M059J (cell line): ENCODE measurements around the gene KDM4C. TPM values are rescaled to one million over a fixed set of nuclear protein-coding genes. Genes with fewer than 3 reads are reported as not detected.
"Not testable (repeated sequence)": the region's sequence is repeated elsewhere in the genome, so short reads cannot be mapped to it uniquely, and the experiment has no call there.

Experiments used
- DNase-seq: peaks from one replicate; pipeline ENCODE4 v3.0.0-alpha.2; 2012; ENCODE audit warnings: low read depth
- total RNA-seq: library from RNA; depleted of rRNA; stranded (reverse); fragments of >200 nt; shearing (Covaris generic); gene quantifications from 2 replicates; pipeline ENCODE4 v1.2.3, GENCODE V29; 2014

KDM4C gene
- total RNA-seq, 1 experiment from 2014 or later, result 17.7 TPM

DNA sequence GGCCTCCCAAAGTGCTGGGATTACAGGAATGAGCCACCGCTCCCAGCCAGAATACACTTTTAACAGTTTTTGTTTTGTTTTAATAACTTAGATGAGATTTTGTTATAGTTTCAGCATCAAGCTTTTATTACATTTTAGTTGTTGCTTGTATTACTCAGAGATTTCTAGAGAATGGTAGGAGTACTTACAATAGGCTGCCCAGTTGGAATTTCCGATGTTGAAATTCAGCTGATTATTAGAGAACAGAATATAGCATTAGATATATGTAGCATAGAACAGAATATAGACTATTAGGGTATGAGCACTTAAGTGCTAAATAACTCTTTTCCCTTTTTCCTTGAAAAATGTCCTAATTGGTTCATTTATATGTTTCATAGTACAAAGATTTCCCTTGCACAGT is 6.2 kb downstream of the KDM4C start:
- no peak for DNase-seq

DNA sequence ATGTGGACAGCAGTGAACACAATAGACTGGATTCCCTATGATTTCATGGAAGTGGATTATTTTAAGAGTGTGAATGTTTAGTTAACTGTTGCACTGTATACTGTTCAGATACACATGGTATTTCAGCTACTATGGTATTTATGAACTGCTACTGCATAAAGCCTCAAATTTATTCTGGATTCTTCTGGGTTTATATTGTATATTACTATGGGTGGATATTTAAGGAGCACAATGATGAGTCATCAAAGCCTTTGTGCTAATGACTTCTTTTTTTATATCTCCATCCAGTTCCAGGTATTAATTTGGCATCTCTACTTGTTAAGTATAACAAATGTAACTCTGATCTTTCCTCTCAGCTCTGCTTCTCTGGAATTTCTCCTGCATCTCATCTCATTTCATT is 6.8 kb downstream of the KDM4C start:
- peak; percentile 28 for DNase-seq

DNA sequence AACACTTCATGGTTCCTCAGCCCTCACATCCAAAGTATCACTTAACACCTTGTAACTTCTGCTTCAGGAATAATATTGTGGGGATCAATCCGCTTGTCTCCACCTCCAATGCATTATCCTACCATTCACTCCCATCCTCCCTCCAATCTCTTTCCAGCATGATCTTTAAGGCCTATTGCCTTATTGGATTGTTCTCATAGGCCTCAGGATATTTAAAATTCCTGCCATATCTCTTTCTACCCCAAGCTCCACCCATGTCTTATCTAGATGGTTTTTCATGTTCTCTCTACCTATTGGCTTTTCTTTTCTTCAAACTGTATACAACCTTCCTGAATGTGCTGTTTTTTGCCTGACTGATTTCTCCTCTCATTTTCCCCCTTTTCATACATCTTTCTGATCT is 7.2 kb downstream of the KDM4C start:
- DNase-seq, result no peak

DNA sequence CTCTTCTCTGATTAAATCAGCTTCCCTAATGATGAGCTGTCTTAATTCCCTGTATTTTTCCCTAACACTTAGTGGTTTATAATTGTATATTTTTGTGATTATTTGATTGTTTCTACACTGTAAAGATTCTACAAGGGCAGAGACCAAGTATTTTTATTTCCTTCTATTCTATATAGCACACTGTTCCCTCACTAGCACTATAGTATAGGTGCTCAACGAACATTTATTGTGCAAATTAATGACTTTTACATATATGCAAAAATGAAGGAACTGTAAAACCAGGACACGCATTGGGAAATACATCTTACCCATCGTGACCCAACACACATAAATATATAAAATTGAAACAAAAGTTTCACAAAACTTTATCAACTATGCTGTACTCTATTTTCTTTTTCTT is 7.6 kb downstream of the KDM4C start:
- DNase-seq, result no peak

DNA sequence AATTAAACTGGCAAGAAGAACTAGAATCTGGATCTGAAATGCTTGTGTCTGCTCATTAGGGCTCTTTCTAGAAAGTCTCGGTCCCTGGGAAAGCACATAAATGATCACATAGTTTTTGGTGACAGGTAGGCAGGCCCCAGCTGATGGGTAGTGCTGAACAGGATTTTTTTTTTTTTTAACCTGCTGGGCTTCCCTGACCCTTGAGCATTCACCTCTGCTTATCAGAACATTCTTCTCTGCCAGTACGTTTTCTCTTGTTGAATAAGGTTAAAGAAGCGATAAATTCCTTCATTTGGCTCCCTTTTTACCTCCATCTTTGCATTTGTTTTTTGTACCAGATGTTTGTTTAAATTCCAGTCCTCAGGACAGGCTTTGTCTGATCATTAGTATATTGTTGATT is 8.8 kb downstream of the KDM4C start:
- no peak for DNase-seq

DNA sequence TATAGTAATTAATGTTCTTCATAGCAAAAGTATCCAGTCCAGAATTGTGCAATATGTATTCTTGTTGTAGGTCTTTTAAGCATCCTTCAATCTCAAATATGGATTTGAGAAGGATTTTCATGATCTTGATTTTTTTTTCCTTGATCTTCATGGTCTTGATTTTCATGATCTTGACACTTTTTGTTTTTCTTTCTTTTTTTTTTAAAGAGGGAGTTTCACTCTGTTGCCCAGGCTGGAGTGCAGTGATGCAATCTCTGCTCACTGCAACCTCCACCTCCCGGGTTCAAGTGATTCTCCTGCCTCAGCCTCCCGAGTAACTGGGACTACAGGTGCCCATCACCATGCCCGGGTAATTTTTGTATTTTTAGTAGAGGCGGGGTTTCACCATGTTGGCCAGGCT is 10.8 kb downstream of the KDM4C start:
- not testable (repeated sequence) for DNase-seq

DNA sequence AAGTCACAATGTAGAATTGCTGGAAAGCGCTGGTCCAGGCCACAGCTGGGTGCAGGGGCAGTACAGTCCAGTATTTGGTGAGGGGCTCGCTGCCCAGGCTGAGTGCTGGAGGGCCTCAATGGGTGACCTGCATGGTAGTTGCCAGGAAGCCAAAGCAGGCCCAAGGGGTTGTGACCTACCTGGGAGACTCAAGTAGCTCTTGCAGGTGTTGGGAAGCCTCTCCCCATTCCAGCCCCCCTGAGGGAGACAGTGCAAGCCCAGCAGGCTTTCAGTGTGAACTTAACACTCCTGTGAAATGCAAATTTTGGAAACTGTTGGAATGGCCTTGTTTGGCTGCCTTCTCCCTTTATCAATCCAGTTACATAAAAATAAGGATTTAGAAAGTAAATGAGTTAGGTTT is 13.9 kb downstream of the KDM4C start:
- DNase-seq, result no peak

DNA sequence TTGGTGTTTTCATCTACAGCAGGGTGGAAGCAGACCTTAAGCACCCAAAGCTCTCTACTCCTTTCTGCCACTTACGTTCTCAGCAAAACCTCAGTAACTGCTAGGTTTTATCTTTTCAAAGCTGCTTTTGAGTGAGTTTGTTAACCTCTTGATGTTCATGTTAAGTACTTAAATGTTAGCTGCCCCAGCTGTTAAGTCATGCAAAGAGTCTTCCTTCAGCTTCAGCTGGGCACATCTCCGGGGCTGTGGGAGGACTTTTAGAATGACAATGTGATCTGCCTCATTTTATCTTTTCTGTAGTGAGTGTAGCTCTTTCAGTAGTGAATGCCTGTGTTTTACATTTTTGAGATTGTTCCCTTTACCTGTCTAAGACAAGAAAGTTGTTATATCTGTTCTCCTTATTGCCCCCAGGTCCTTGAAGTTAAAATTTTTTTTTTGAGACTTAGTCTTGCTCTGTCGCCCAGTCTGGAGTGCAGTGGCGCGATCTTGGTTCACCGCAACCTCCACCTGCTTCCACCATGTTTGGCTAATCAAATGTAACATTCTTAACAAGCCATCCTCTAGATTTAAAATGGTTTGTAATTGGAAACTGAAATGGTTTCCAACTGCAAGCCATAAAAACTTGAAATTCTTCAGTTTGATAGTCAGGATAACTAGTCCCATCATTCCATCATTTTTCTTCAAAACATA is 19.6 kb downstream of the KDM4C start:
- no peak for DNase-seq

DNA sequence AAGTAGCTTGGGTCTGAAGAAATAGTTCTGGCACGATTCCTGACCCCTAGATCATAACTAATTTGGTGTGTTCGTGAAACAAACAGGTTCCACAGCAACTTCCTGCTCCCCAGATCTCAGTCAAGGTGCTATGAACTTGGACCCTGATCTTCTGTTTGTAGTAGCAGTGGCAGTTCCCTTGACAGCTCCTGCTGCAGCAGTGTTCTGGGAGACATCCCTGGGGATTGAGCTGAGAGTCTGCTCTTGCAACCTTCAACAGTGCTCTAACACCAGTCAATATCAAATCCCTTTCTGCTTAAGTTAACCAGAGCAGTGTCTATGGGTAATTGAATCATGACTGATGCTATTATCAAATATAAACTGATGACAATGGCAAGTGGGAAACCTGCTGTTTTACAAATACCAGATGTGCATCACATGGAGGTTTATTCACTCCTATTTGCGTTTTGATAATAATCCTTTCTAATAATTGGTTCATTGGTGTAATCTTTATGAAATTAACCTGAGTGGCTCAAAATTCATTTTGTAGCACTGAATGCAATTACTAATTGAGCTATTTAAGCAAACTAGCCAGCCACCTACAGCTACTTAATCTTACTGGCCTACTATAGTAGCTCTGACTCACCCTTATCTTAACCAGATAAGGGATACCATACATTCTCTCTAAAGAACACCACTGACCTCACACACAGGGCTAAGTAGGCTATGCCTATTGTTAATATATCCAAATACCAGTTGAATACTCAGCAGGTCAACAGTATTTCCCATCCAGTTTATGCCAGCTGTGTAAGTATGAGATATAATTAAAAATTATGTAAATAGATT is 21.9 kb downstream of the KDM4C start:
- peak; percentile 56 for DNase-seq

DNA sequence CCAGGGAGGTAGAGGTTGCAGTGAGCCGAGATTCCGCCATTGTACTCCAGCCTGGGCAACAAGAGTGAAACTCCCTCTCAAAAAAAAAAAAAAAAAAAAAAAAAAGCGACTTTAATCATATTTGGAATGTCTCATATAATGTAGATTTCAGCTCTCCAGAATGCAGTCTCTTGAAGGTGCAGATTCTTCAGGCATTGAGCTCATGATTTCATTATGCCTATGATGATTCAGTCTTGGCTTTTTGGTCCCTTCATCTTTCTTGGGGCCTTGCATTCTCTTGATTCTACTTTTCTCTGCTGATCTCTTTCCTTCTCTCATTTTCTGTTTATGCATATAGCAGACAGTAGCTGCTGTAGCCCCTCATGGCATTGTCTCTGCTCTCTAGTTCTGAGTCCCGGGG is 22.9 kb downstream of the KDM4C start:
- no peak for DNase-seq

DNA sequence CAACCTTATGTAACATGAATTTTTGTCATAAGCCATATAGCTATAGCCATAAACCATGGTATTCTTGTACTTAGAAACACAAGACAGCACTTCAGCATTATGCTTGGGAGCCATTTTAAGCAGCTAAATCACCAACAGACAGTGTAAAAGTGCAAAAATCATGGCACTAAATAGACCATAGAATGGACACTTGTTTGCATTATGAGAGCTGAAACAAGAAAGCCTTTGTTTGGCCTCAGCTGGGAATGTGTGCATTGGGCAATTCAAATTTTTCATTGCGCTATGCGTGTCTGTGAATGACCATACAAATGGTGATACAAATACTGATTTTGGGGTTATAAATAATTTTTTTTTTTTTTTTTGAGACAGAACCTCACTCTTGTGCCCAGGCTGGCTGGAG is 23.7 kb downstream of the KDM4C start:
- no peak for DNase-seq

DNA sequence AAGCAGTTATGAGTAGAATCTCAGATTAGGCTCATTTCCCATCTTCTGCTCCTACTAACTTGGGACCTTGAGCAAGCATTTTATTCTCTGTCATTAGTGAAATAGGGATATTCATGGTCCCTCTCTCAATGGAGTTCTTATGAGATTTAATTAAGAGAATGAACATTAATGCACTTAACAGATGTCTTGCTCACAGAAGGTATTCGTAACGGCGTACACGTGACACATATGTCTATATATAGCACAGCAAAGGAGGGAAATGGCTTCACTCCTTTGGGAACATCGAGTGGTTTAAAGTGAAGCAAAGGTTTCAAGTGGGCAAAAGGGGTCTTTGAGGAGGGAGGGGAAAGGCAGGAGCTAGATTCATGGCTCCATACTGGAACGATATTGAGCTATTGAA is 24.6 kb downstream of the KDM4C start:
- DNase-seq, result no peak

DNA sequence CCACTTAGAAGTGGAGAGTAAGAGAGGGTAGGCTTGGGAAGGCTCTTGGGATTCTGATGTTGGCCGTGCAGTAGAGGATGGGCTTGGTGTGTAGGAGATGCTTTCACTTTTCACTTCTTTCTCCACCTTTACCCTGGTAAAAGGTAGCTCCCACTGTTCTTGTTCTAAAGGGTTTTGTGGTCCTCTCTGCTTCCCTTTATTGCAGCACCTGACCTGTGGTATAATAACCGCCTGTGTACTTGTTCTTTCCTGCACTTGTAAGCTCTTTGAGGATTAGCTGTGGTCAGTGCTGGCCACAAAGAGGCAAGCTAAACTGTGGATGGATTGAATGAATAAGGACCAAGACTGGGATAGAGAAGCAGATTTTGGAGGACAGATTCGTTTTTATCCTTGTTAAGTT is 25.2 kb downstream of the KDM4C start:
- peak; percentile 15 for DNase-seq

DNA sequence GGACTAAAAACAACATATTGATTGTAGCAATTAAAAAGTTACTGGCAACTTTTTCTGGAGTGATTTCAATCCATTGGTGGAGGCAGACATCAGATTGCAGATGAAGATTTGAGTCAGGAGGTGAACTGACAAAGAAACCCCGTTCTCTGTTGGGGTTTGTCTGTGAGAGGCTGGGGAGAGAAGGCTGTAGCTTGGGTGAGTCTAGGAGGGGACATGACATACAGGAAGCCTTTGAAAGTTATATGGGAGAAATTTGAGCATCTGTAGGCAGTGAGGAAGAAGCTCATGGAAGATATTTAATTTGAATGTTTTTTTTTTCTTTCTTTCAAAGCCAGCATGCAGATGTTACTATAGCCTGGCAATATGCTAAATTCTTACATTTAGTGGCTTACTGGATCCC is 26.0 kb downstream of the KDM4C start:
- no peak for DNase-seq

DNA sequence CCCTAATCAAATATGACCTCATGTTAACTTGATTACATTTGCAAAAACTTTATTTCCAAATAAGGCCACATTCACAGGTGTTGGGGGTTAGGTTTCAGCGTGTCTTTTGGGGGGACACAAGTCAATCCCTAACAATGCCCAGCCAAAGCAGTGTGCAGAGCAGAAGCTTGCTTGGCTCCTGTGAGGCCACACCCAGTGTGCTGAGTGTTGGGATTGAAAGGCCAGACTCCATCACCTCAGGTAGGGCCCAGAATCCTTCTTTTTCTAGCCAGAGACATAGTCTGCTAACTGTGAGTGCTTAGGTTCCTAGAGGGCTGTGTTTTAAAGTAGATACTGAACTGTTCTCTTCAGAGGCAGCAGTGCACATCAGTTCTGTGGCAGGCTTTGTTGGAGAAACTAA is 27.9 kb downstream of the KDM4C start:
- DNase-seq, result no peak

DNA sequence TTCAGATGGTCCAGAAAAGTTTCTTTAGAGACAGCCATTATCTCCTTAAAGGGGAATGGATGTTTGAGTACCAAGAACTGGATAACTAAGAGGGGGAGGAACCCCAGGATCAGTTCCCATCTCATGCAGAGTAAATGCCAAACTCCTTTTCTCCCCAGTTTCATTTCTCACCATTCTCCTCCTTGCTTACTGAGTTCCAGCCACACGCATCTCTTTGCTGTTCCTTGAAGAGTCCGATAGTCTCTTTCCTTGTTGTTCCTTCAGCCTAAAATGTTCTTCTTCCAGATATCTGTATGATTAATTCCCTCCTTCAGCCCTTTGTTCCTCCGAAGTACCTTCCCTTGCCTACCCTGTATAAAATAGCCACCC is 30.0 kb downstream of the KDM4C start:
- DNase-seq, result peak; percentile 7

DNA sequence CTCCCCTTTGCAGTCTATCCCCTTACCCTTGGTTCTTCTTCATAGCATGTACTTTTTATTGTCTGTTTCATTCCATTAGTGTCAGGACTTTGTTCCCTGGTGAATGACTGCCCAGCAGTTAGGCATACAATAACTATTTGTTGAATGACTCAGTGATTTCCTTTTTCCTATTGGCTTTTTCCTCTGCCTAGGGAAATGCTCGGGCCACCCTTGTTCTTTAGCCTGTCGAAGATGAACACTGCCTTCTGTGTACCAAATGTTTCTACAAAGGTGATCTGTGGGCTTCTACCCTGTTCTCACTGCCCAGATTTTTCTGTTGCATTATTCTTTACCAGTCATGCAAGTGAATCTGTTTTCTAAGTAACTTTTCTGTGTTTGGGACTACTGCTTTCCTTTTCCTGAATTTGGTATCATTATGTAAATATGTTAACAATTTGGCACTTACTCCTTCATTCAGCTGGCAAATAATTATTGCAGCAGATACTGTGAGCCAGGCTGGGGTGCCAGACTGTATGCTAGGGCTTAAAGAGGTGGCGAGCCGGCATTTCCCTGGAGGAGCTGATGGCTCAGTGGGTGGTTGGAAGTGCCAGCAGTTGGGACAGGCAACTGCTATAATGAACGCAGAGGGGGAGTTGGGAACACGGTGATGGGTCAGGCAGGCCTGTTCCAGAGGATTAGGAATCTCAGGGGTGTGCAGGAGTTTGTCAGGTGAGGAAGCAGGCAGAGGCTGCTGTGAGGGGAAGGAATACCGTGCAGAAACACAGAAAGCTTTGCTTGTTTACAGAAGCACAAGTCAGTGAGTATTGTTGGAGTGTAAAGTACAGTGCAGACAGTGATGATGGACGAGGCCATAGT is 30.6 kb downstream of the KDM4C start:
- peak; percentile 65 for DNase-seq

DNA sequence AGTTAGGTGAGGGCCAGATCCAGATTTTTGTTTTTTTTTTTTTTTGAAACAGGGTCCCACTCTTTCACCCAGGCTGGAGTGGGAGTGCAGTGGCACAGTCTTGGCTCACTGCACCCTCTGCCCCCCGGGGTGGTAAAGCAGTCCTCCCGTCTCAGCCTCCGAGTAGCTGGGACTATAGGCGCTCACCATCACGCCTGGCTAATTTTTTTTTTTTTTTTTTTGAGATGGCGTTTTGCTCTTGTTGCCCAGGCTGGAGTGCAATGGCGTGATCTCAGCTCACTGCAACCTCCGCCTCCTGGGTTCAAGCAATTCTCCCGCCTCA is 31.2 kb downstream of the KDM4C start:
- not testable (repeated sequence) for DNase-seq

DNA sequence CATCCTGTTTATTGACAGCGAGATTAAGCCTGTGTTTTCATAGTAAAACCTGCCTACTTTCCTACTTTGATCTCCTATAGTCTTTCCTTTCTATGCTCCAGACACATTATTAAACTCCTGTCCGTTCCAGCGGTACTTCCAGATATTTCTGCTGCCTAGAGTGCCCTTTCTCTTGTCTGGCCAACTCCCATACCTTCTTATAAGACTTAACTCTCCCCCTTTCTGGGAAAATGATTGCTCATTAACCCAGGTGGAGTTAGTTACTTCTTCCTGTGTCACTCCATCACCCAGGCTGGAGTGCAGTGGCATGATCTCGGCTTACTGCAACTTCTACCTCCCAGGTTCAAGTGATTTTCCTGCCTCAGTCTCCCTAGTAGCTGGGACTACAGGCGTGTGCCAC is 33.1 kb downstream of the KDM4C start:
- no peak for DNase-seq

DNA sequence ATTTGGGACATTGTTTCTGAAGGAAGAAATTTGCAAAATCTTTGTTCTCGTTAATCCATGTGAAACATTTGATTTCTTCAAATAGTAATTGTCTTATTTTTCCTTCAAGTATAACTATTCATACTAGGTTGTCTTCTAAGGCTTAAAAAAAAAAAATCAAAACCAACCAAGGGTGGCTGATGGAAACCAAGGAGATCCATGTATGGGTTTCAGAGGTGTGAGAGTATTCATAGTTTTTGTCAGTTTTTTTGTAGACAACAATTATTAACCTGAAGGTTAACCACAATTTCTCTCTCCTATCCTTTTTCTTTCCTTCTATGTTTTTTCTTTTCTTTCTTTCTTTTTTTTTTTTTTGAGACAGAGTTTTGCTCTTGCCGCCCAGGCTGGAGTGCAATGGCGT is 35.4 kb downstream of the KDM4C start:
- DNase-seq, result no peak

DNA sequence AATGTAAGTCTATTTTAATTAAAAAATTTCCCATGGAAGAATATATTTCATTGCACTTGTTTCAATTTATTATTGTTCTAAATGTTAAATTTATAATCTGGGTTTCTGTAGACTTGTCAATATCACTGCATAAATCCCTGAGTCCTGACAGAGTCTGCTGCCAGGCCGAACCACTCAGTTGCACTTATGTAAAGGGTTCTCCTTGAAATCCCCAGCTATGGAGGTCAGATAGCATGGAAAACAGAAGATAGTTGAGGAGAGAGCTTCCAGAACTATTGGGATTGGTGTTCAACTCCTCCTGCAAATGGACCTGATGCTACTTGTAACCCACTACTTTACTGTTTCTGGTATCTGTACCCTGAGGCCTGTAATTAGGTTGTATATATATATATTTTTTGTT is 37.2 kb downstream of the KDM4C start:
- DNase-seq, result no peak

DNA sequence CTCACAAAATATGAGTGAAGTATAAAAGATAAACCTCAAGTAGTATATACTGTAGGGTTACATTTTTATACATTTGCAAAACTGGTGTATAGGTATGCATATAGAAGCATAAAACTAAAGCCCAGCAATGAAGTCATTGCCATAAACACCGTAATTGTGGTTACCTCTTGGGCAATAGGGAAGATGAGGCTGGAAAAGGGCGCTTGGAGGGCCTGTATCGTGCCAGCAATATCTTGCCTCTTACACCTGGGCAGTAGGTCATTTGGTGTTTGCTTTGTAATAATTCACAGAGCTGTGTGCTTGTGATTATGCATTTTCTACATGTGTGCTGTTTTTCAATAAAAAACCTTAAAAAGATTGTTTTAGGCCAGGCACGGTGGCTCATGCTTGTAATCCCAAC is 45.2 kb downstream of the KDM4C start:
- no peak for DNase-seq

DNA sequence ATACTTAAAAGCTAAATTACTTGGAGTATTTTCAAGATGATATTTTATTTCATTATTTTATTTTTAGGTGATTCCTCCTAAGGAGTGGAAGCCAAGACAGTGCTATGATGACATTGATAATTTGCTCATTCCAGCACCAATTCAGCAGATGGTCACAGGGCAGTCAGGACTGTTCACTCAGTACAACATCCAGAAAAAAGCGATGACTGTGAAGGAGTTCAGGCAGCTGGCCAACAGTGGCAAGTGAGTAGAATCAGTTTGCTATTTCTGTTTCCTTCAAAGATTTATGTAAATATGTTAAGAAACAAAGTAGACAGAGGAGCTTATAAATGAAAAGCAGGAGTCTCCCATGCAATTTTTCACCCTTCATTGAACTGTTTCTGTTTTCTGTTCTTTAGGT is 47.8 kb downstream of the KDM4C start:
- peak; percentile 35 for DNase-seq
